HCT116 (cell line): Measurements from ENCODE around the gene SAV1. TPM values are rescaled to one million over a fixed set of nuclear protein-coding genes. Genes with fewer than 3 reads are reported as not detected.

Experiments
- ATAC-seq: fragments of 200-7000 bp; cut with Tn5 transposase; 2 replicates; pipeline ENCODE4 v1.9.1; 2020; ENCODE audit warnings: mild to moderate bottlenecking, moderate library complexity
- BruUV-seq: library from RNA; stranded (reverse); fragments of 400-500 nt; replicated peaks from 2 replicates; lab custom pipeline; 2021; lab: Mats Ljungman, UMichigan
- CTCF ChIA-PET: fragments of 300-600 bp; sonication (Branson Sonifier 250); formaldehyde crosslinking; loops from one replicate; lab custom pipeline; 2021; ENCODE audit warnings: antibody characterized with exemption; lab: Charles Lee
- POLR2A ChIA-PET: fragments of 300-600, 350-600 bp; sonication (Branson Sonifier 250); formaldehyde crosslinking; loops from one replicate; lab custom pipeline; 2021; ENCODE audit warnings: antibody characterized with exemption; lab: Charles Lee
- RAD21 ChIA-PET, 2 experiments: fragments of 300-600 bp; sonication (Branson Sonifier 250); formaldehyde crosslinking; loops; one replicate each; lab custom pipeline; 2023; ENCODE audit warnings: low total read pairs in 2 of 2; ENCODE audit not compliant: uncharacterized antibody in 2 of 2, unreplicated experiment in 2 of 2, low non-redundant PET in 1 of 2; lab: Charles Lee
- DNase-seq: peaks from one replicate; pipeline ENCODE4 v3.0.0-alpha.2; 2010; ENCODE audit warnings: low read depth, low spot score
- H2AFZ ChIP-seq: fragments of 200-600 bp; shearing (Covaris generic), sonication (generic); 2 replicates; pipeline ENCODE4 v1.6.1; 2017; ENCODE audit warnings: low read depth, mixed run types, mixed read lengths, antibody characterized with exemption, low read length; ENCODE audit not compliant: poor library complexity, severe bottlenecking
- H3K27ac ChIP-seq: 2 replicates; pipeline ENCODE4 v1.5.1; 2012; ENCODE audit warnings: low read depth, low read length
- H3K27me3 ChIP-seq: fragments of 200-600 bp; sonication (generic); 2 replicates; pipeline ENCODE4 v1.6.1; 2016; ENCODE audit warnings: mixed run types, low read length, mixed read lengths; ENCODE audit not compliant: insufficient read depth
- H3K36me3 ChIP-seq, 2 experiments: fragments of 200-500 bp in 1 of 2; fragments of 200-600 bp in 1 of 2; sonication (Bioruptor generic) in 1 of 2; sonication (generic) in 1 of 2; 2 replicates each; pipeline versions ENCODE4 v1.5.1 to v1.6.1; 2014 to 2016; ENCODE audit warnings: low read length in 2 of 2, inconsistent platforms in 1 of 2, mixed read lengths in 1 of 2, mixed run types in 1 of 2; ENCODE audit not compliant: insufficient read depth in 2 of 2, control insufficient read depth in 1 of 2
- H3K4me1 ChIP-seq, 2 experiments: fragments of 200-600 bp in 1 of 2; sonication (generic) in 1 of 2; 2 replicates each; pipeline versions ENCODE4 v1.5.1 to v1.6.1; 2012 to 2017; ENCODE audit warnings: low read length in 2 of 2, inconsistent platforms in 1 of 2, mild to moderate bottlenecking in 1 of 2, mixed read lengths in 1 of 2, mixed run types in 1 of 2, moderate library complexity in 1 of 2; ENCODE audit not compliant: insufficient read depth in 2 of 2, control insufficient read depth in 1 of 2
- H3K4me2 ChIP-seq: fragments of 200-600 bp; sonication (generic); 2 replicates; pipeline ENCODE4 v1.6.1; 2017; ENCODE audit warnings: mixed run types, low read length, mixed read lengths
- H3K4me3 ChIP-seq, 2 experiments: fragments of 200-600 bp in 1 of 2; sonication (generic) in 1 of 2; replicated peaks in 1 of 2; 2 replicates each; pipeline ENCODE4 v1.5.1; 2011 to 2016; ENCODE audit warnings: low read length in 2 of 2, control low read depth in 1 of 2, low read depth in 1 of 2, mild to moderate bottlenecking in 1 of 2, mixed read lengths in 1 of 2, mixed run types in 1 of 2
- H3K79me2 ChIP-seq: fragments of 200-600 bp; sonication (generic); 2 replicates; pipeline ENCODE4 v1.6.1; 2017; ENCODE audit warnings: mild to moderate bottlenecking, mixed run types, low read length, moderate library complexity, mixed read lengths; ENCODE audit not compliant: insufficient read depth
- H3K9ac ChIP-seq: fragments of 200-600 bp; sonication (generic); 2 replicates; pipeline ENCODE4 v1.6.1; 2016; ENCODE audit warnings: low read length, mixed read lengths
- H3K9me2 ChIP-seq: fragments of 200-600 bp; sonication (generic), shearing (Covaris generic); 2 replicates; pipeline ENCODE4 v1.6.1; 2017; ENCODE audit warnings: mixed run types, mild to moderate bottlenecking, moderate library complexity; ENCODE audit not compliant: insufficient read depth
- H3K9me3 ChIP-seq, 2 experiments: fragments of 200-500 bp in 1 of 2; fragments of 200-600 bp in 1 of 2; sonication (Bioruptor generic) in 1 of 2; sonication (generic) in 1 of 2; 2 replicates each; pipeline ENCODE4 v1.6.1; 2014 to 2017; ENCODE audit warnings: low read length in 2 of 2, mixed read lengths in 2 of 2, inconsistent platforms in 1 of 2, low read depth in 1 of 2, mild to moderate bottlenecking in 1 of 2, mixed run types in 1 of 2, moderate library complexity in 1 of 2; ENCODE audit not compliant: control insufficient read depth in 1 of 2, insufficient read depth in 1 of 2
- H4K20me1 ChIP-seq: fragments of 200-600 bp; sonication (generic), shearing (Covaris generic); 2 replicates; pipeline ENCODE4 v1.6.1; 2017; ENCODE audit warnings: mixed run types, mild to moderate bottlenecking, moderate library complexity; ENCODE audit not compliant: insufficient read depth
- ATF3 ChIP-seq: IDR thresholded peaks from 2 replicates; pipeline ENCODE4 v1.6.1; 2012
- CBX3 ChIP-seq: IDR thresholded peaks from 2 replicates; pipeline ENCODE4 v1.6.1; 2012; ENCODE audit warnings: low read depth
- CEBPB ChIP-seq: IDR thresholded peaks from 2 replicates; pipeline ENCODE4 v1.6.1; 2012; ENCODE audit warnings: low read depth
- CTCF ChIP-seq, 3 experiments: fragments of 200-600 bp in 1 of 3; sonication (generic) in 1 of 3; IDR thresholded peaks in 2 of 3; conservative IDR thresholded peaks in 1 of 3; 2 replicates each; pipeline ENCODE4 v1.5.1; 2012 to 2017; ENCODE audit warnings: low read depth in 2 of 3, low read length in 2 of 3, antibody characterized with exemption in 1 of 3, borderline replicate concordance in 1 of 3, control low read depth in 1 of 3, mild to moderate bottlenecking in 1 of 3, mixed read lengths in 1 of 3, mixed run types in 1 of 3, moderate library complexity in 1 of 3; ENCODE audit not compliant: insufficient read depth in 1 of 3
- EGR1 ChIP-seq: IDR thresholded peaks from 2 replicates; pipeline ENCODE4 v1.6.1; 2012; ENCODE audit warnings: low read depth
- ELF1 ChIP-seq: IDR thresholded peaks from 2 replicates; pipeline ENCODE4 v1.6.1; 2012; ENCODE audit warnings: low read depth, borderline replicate concordance
- FOSL1 ChIP-seq: IDR thresholded peaks from 2 replicates; pipeline ENCODE4 v1.6.1; 2012; ENCODE audit warnings: low read depth
- JUND ChIP-seq: IDR thresholded peaks from 2 replicates; pipeline ENCODE4 v1.6.1; 2012
- POLR2A ChIP-seq: IDR thresholded peaks from 2 replicates; pipeline ENCODE4 v1.7.0; 2011; ENCODE audit warnings: borderline replicate concordance; ENCODE audit not compliant: insufficient read depth, insufficient read length; ENCODE audit errors: extremely low read depth
- RAD21 ChIP-seq: IDR thresholded peaks from 2 replicates; pipeline ENCODE4 v1.6.1; 2012; ENCODE audit warnings: low read depth, mild to moderate bottlenecking
- SIN3A ChIP-seq: IDR thresholded peaks from 2 replicates; pipeline ENCODE4 v1.6.1; 2012; ENCODE audit warnings: low read depth
- SP1 ChIP-seq: IDR thresholded peaks from 2 replicates; pipeline ENCODE4 v1.6.1; 2012; ENCODE audit warnings: low read depth
- SRF ChIP-seq: IDR thresholded peaks from 2 replicates; pipeline ENCODE4 v1.6.1; 2012; ENCODE audit warnings: low read depth
- TCF7L2 ChIP-seq: IDR thresholded peaks from 2 replicates; pipeline ENCODE4 v1.7.0; 2011; ENCODE audit warnings: borderline replicate concordance, inconsistent platforms; ENCODE audit not compliant: insufficient read depth, insufficient read length; ENCODE audit errors: extremely low read depth
- YY1 ChIP-seq: IDR thresholded peaks from 2 replicates; pipeline ENCODE4 v1.6.1; 2011; ENCODE audit warnings: low read length, low read depth, moderate library complexity, mild to moderate bottlenecking; ENCODE audit not compliant: insufficient replicate concordance; ENCODE audit errors: extremely low read depth
- intact Hi-C: fragments of 100-400 bp; cut with micrococcal nuclease; formaldehyde crosslinking; loops from 2 replicates; pipeline ENCODE4 v1.10.0; 2022
- total RNA-seq: library from RNA; stranded (reverse); gene quantifications from one replicate; pipeline ENCODE4 v1.2.1, GENCODE V29; 2021; ENCODE audit not compliant: unreplicated experiment

SAV1 gene
- total RNA-seq, 1 experiment from 2014 or later = 38.0 TPM

GRCh38 chr14:50669441-50669986 is 1.4 kb upstream of the SAV1 start:
- no peaks in the 10 kb centered on the region for H3K9me2 ChIP-seq
- peaks cover 19 to 38% of the 10 kb centered on the region in 2 experiments for H3K4me1 ChIP-seq
- peaks cover 3% of the 10 kb centered on the region in 2 experiments; a peak in 2 of 4 replicates for H3K36me3 ChIP-seq
- DNase-seq (no peak), ATAC-seq (no peak)
- peaks cover 31% of the 10 kb centered on the region for H3K79me2 ChIP-seq
- TF ChIP-seq POLR2A (no peak), SP1 (no peak), SRF (no peak), RAD21 (no peak), FOSL1 (no peak), JUND (no peak), TCF7L2 (no peak)
- no peaks in the 10 kb centered on the region for H3K9me3 ChIP-seq
- H4K20me1 ChIP-seq = peaks cover 5% of the 10 kb centered on the region; the same call in 1 of the 2 replicates
- H3K27ac ChIP-seq = peak overlapping the region; percentile 27
- no TSS peak for BruUV-seq
- CTCF ChIA-PET = no interaction called here
- 0 out of 2 replicates have a peak overlapping the region, but pooled peaks have one; percentile 80 for H3K9ac ChIP-seq
- H2AFZ ChIP-seq = peak overlapping the region; percentile 42
- POLR2A ChIA-PET = no interaction called here
- RAD21 ChIA-PET = no interaction called here
- H3K4me3 ChIP-seq = peak overlapping the region in 1 of 2 experiments; percentile 83; a peak in 1 of 4 replicates
- intact Hi-C loops = no loop called here
- H3K4me2 ChIP-seq = peak overlapping the region; percentile 76
- no peaks in the 10 kb centered on the region for H3K27me3 ChIP-seq

GRCh38 chr14:50668826-50669143 is 679 bp upstream of the SAV1 start:
- Histone ChIP-seq H3K36me3 (peaks cover 4 to 10% of the 10 kb centered on the region in 2 experiments; a peak in 2 of 4 replicates), H4K20me1 (peaks cover 5% of the 10 kb centered on the region; the same call in 1 of the 2 replicates), H2AFZ (no peak overlapping the region), H3K9me3 (no peaks in the 10 kb centered on the region), H3K79me2 (peaks cover 38% of the 10 kb centered on the region), H3K27me3 (no peaks in the 10 kb centered on the region), H3K4me1 (peaks cover 19 to 36% of the 10 kb centered on the region in 2 experiments), H3K27ac (peak overlapping the region; percentile 97), H3K4me3 (peak overlapping the region; percentile 69 to 83), H3K4me2 (peak overlapping the region; percentile 76), H3K9ac (peak overlapping the region; percentile 80), H3K9me2 (no peaks in the 10 kb centered on the region)
- ATAC-seq (no peak), DNase-seq (no peak)
- RAD21 ChIA-PET = no interaction called here
- CTCF ChIA-PET = no interaction called here
- intact Hi-C loops = no loop called here
- TF ChIP-seq CBX3 = 0 out of 2 replicates have a peak, but pooled peaks have one; percentile 11
- TF ChIP-seq SIN3A = no peak
- TF ChIP-seq CEBPB = peak; percentile 47; the same call in 1 of the 2 replicates
- no peak for TF ChIP-seq ELF1
- TF ChIP-seq EGR1 = no peak
- no peak for TF ChIP-seq CTCF (IDR thresholded peaks at IDR 0.05 in 2 of 3, conservative IDR thresholded peaks at IDR 0.05 in 1 of 3; ENCODE audit: borderline replicate concordance in 1 of 3, insufficient read depth in 1 of 3, low read depth in 2 of 3, low read length in 2 of 3)
- no peak for TF ChIP-seq RAD21
- 0 out of 2 replicates have a peak, but pooled peaks have one; percentile 20 for TF ChIP-seq ATF3
- TF ChIP-seq YY1 = no peak
- POLR2A ChIA-PET = interaction anchor here (0.7 to 1.4 kb wide), 7 partner anchors 9 to 105 kb away, joined by 3 to 19 read pairs (median 4); no protein-coding TSS in a partner anchor
- no TSS peak for BruUV-seq
